Measurements from ENCODE around the gene RBFOX1. TPM values are rescaled to one million over a fixed set of nuclear protein-coding genes. Genes with fewer than 3 reads are reported as not detected.

Gene RBFOX1
- polyA plus RNA-seq, 1 donor: 1.3 TPM

DNA sequence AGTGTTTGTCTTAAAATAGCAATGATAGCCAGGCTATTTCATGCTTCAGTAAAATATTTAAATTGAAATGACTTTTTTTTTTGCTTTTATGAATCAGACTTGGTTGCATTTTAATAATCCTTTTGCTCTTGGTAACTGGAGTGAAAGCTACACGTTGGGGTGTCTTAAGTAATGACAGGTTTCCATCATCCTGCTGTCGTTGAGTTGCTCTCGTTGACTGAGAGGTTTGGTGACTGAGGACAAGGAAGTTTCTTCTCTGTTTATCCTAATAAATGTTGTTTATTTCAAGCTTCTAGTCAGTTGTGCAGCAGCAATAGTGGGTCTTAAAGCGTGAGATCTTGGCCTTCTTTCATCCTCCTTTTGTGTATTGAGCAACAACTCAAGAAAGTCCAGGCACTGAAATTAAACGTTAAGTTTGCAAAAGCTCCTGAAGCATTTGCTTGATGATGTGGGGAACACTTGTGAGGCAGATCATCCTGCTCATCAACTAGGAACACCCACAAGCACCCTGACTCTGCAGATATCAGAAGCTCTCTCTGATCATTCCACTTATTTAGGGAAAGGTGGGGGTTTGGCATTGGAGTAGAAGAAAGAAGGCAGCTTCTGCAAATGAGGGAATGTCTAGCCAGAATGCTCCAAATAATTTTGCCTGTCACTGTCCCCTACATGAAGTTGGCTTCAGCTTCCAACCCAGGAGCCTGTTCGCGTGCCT is 179.1 kb downstream of the RBFOX1 start:
- H3K27me3 ChIP-seq (ENCODE audit: control insufficient read depth, insufficient read depth, low read length): no peaks in the 10 kb centered on the region
- no peaks in the 10 kb centered on the region for H3K4me1 ChIP-seq (ENCODE audit: control insufficient read depth, insufficient read depth, low read length)
- WGBS (ENCODE audit: insufficient coverage, low lambda C conversion rate): 86% methylated on average over 4 of the region's 7 CpGs
- DNase-seq: no peak
- H3K36me3 ChIP-seq (ENCODE audit: control insufficient read depth, insufficient read depth, low read length): no peaks in the 10 kb centered on the region
- no peaks in the 10 kb centered on the region for H3K9me3 ChIP-seq (ENCODE audit: control insufficient read depth, low read depth, low read length)
- H3K4me3 ChIP-seq (ENCODE audit: low read length): no peak overlapping the region
- no peak overlapping the region for H3K27ac ChIP-seq (ENCODE audit: low read length)

DNA sequence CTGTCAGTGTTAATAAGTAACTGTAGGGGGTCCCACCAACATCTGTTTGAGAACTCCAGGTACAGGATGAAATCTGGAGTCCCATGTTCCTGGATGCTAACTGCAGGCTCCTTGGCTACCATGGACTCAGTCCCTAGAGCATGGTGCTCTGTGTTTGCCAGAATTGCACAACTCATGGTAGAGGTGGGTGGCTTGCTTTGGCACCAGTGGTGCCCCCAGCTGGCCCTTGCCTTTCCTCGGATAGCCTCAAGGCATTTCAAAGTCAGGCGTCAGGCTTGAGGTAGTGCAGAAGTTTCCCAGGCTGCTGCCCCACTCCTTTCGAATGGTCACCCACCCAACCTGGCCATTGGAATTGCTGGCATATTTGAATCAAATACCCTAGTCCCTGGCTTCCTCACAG is 179.9 kb downstream of the RBFOX1 start:
- H3K36me3 ChIP-seq (ENCODE audit: control insufficient read depth, insufficient read depth, low read length): no peaks in the 10 kb centered on the region
- H3K4me3 ChIP-seq (ENCODE audit: low read length): no peak overlapping the region
- H3K4me1 ChIP-seq (ENCODE audit: control insufficient read depth, insufficient read depth, low read length): no peaks in the 10 kb centered on the region
- no CpG with 5 or more reads among the region's 3 CpGs for WGBS (ENCODE audit: insufficient coverage, low lambda C conversion rate)
- no peak overlapping the region for H3K27ac ChIP-seq (ENCODE audit: low read length)
- DNase-seq: no peak
- no peaks in the 10 kb centered on the region for H3K27me3 ChIP-seq (ENCODE audit: control insufficient read depth, insufficient read depth, low read length)
- H3K9me3 ChIP-seq (ENCODE audit: control insufficient read depth, low read depth, low read length): no peaks in the 10 kb centered on the region

DNA sequence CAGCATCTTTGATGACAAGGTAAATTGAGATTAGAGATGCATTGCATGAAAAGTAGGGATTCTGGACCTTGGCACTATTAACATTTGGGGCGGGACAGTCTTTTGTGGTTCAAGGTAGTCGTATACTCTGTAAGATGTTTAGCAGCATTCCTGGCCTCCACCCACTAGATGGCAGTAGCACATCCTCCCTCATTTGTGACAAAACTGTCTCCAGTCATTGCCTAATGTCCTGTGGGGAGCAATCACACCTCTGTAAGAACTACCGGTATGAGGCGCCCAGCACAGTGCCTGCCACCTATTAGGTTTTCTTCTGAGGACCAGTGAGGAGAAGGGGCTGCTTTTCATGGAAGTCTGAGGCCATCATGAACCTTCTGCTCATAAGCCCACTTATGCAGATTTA is 180.8 kb downstream of the RBFOX1 start:
- DNase-seq: peak in 1 of 2 donors; percentile 2
- no CpG with 5 or more reads among the region's 4 CpGs for WGBS (ENCODE audit: insufficient coverage, low lambda C conversion rate)
- Histone ChIP-seq H3K4me3 (ENCODE audit: low read length) (no peak overlapping the region), H3K36me3 (ENCODE audit: control insufficient read depth, insufficient read depth, low read length) (no peaks in the 10 kb centered on the region), H3K4me1 (ENCODE audit: control insufficient read depth, insufficient read depth, low read length) (no peaks in the 10 kb centered on the region), H3K9me3 (ENCODE audit: control insufficient read depth, low read depth, low read length) (no peaks in the 10 kb centered on the region), H3K27me3 (ENCODE audit: control insufficient read depth, insufficient read depth, low read length) (no peaks in the 10 kb centered on the region), H3K27ac (ENCODE audit: low read length) (no peak overlapping the region)

DNA sequence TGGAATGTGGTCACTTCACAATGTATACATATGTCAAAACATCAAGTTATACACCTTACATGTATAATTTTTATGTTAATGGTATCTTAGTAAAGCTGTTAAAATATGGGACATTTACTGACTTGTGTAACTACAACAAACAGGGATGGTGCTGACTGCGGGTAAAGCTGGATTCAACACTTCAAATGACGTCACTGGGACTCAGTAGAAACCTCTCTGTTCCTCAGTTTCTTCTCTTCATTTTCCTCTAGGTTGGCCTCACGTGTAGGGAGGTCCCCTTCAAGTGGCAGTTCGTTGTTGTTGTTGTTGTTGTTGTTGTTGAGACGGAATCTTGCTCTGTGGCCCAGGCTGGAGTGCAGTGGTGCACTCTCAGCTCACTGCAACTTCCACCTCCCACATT is 182.9 kb downstream of the RBFOX1 start:
- H3K27me3 ChIP-seq (ENCODE audit: control insufficient read depth, insufficient read depth, low read length): no peaks in the 10 kb centered on the region
- H3K9me3 ChIP-seq (ENCODE audit: control insufficient read depth, low read depth, low read length): no peaks in the 10 kb centered on the region
- no CpG with 5 or more reads among the region's 5 CpGs for WGBS (ENCODE audit: insufficient coverage, low lambda C conversion rate)
- no peak overlapping the region for H3K4me3 ChIP-seq (ENCODE audit: low read length)
- DNase-seq: no peak
- no peaks in the 10 kb centered on the region for H3K36me3 ChIP-seq (ENCODE audit: control insufficient read depth, insufficient read depth, low read length)
- no peaks in the 10 kb centered on the region for H3K4me1 ChIP-seq (ENCODE audit: control insufficient read depth, insufficient read depth, low read length)
- no peak overlapping the region for H3K27ac ChIP-seq (ENCODE audit: low read length)

DNA sequence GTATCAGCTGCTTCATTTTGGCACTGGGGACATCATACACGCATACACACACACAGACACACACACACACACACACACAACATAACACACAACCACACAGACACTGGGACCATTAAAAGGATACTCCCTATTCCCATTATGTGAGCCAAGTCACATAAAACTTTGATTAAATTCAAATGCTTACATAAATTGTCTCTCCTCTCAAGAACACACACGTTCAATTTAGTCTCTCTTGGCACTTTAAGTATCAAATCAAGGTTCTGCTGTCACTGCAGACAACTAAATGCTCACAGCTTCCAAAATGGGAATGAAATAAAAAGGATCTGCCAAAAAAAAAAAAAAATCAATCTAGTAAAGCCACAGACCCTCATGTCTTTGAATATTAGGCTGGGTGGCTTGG is 184.9 kb downstream of the RBFOX1 start:
- no peaks in the 10 kb centered on the region for H3K36me3 ChIP-seq (ENCODE audit: control insufficient read depth, insufficient read depth, low read length)
- H3K4me3 ChIP-seq (ENCODE audit: low read length): no peak overlapping the region
- no peaks in the 10 kb centered on the region for H3K9me3 ChIP-seq (ENCODE audit: control insufficient read depth, low read depth, low read length)
- no CpG with 5 or more reads among the region's 2 CpGs for WGBS (ENCODE audit: insufficient coverage, low lambda C conversion rate)
- H3K27ac ChIP-seq (ENCODE audit: low read length): no peak overlapping the region
- H3K4me1 ChIP-seq (ENCODE audit: control insufficient read depth, insufficient read depth, low read length): no peaks in the 10 kb centered on the region
- no peaks in the 10 kb centered on the region for H3K27me3 ChIP-seq (ENCODE audit: control insufficient read depth, insufficient read depth, low read length)
- DNase-seq: no peak

DNA sequence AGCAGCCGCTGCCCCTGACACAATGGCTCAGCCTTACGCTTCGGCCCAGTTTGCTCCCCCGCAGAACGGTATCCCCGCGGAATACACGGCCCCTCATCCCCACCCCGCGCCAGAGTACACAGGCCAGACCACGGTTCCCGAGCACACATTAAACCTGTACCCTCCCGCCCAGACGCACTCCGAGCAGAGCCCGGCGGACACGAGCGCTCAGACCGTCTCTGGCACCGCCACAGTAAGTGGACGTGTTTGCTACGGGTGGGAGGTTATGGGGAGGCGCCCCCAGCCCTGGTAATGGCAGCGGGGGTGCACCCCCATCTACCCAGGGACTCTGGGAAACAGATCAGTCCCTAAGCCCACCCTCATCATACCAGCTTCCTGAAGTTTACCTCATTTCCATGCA is 185.5 kb downstream of the RBFOX1 start:
- Histone ChIP-seq H3K36me3 (ENCODE audit: control insufficient read depth, insufficient read depth, low read length) (no peaks in the 10 kb centered on the region), H3K27me3 (ENCODE audit: control insufficient read depth, insufficient read depth, low read length) (no peaks in the 10 kb centered on the region), H3K4me3 (ENCODE audit: low read length) (no peak overlapping the region), H3K4me1 (ENCODE audit: control insufficient read depth, insufficient read depth, low read length) (no peaks in the 10 kb centered on the region), H3K27ac (ENCODE audit: low read length) (no peak overlapping the region), H3K9me3 (ENCODE audit: control insufficient read depth, low read depth, low read length) (no peaks in the 10 kb centered on the region)
- DNase-seq: no peak
- WGBS (ENCODE audit: insufficient coverage, low lambda C conversion rate): no CpG with 5 or more reads among the region's 25 CpGs

DNA sequence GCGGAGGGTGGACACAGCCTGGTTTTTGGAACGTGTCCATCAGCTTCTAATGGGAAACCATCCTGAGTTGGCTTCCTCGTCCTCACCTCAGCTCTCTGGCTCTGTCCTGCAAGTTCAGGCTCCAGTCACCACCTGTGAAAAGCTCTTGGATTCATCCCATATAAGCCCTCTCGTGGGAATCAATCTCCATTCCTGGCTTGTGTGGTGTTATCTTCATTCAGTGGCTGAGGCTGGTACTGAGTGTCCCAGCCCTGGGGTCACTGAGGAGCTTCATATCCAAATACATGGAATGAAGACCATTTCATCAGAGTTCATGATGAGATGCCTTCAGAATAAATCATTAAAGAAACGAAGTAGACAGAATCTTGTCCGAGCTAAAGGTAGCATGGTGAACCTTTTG is 189.2 kb downstream of the RBFOX1 start:
- no peak for DNase-seq
- H3K9me3 ChIP-seq (ENCODE audit: control insufficient read depth, low read depth, low read length): no peaks in the 10 kb centered on the region
- 92% methylated on average over 2 of the region's 6 CpGs for WGBS (ENCODE audit: insufficient coverage, low lambda C conversion rate)

DNA sequence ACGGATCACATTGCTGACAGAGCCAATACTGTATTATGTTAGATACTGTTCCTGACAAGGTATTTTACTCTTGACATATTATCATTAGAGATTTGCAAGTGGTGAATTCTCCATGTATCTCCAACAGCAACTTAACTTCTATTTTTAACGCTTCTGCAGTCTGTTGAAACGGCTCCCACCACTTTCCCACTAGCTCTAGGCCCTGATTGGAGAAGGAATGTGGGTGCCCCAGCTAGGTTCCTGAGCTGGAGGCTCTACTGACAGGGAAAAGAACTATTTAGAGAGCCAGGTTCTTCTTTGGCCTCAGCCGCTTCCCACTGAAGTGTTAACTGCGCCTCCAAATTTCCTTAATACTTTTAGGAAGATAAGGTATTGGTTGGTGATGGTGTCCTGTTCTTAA is 191.8 kb downstream of the RBFOX1 start:
- Histone ChIP-seq H3K9me3 (ENCODE audit: control insufficient read depth, low read depth, low read length) (no peaks in the 10 kb centered on the region), H3K36me3 (ENCODE audit: control insufficient read depth, insufficient read depth, low read length) (no peaks in the 10 kb centered on the region), H3K27ac (ENCODE audit: low read length) (no peak overlapping the region), H3K4me3 (ENCODE audit: low read length) (no peak overlapping the region), H3K27me3 (ENCODE audit: control insufficient read depth, insufficient read depth, low read length) (no peaks in the 10 kb centered on the region), H3K4me1 (ENCODE audit: control insufficient read depth, insufficient read depth, low read length) (no peaks in the 10 kb centered on the region)
- DNase-seq: no peak
- 60% methylated on average over 1 of the region's 5 CpGs for WGBS (ENCODE audit: insufficient coverage, low lambda C conversion rate)

More for the DNA sequence above, 189.2 kb downstream of the RBFOX1 start:
- Histone ChIP-seq H3K27me3 (ENCODE audit: control insufficient read depth, insufficient read depth, low read length) (no peaks in the 10 kb centered on the region), H3K36me3 (ENCODE audit: control insufficient read depth, insufficient read depth, low read length) (no peaks in the 10 kb centered on the region), H3K4me3 (ENCODE audit: low read length) (no peak overlapping the region), H3K4me1 (ENCODE audit: control insufficient read depth, insufficient read depth, low read length) (no peaks in the 10 kb centered on the region), H3K27ac (ENCODE audit: low read length) (no peak overlapping the region)

DNA sequence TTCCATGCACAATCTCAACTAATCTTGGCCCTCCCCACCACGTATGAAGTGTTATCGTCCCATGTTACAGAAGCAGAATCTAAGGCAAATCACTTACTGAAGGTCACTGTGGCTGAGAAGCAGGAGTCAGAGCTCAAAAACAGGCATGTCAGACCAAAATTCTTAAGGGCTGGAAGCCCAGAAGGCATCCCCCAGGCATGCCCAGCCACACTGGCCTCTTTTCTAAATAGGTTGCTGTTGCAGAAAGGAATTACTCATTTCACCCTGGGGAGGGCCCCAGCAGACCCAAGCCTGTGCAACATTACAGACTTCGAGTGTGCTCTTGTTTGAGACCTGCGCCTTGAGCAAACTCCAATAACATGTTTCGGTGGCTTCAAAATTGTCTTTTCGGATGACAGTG is 194.1 kb downstream of the RBFOX1 start:
- no peak for DNase-seq
- WGBS (ENCODE audit: insufficient coverage, low lambda C conversion rate): 90% methylated on average over 2 of the region's 6 CpGs
- H3K4me1 ChIP-seq (ENCODE audit: control insufficient read depth, insufficient read depth, low read length): no peaks in the 10 kb centered on the region
- no peaks in the 10 kb centered on the region for H3K36me3 ChIP-seq (ENCODE audit: control insufficient read depth, insufficient read depth, low read length)
- no peaks in the 10 kb centered on the region for H3K9me3 ChIP-seq (ENCODE audit: control insufficient read depth, low read depth, low read length)
- H3K27ac ChIP-seq (ENCODE audit: low read length): no peak overlapping the region
- no peaks in the 10 kb centered on the region for H3K27me3 ChIP-seq (ENCODE audit: control insufficient read depth, insufficient read depth, low read length)
- no peak overlapping the region for H3K4me3 ChIP-seq (ENCODE audit: low read length)

DNA sequence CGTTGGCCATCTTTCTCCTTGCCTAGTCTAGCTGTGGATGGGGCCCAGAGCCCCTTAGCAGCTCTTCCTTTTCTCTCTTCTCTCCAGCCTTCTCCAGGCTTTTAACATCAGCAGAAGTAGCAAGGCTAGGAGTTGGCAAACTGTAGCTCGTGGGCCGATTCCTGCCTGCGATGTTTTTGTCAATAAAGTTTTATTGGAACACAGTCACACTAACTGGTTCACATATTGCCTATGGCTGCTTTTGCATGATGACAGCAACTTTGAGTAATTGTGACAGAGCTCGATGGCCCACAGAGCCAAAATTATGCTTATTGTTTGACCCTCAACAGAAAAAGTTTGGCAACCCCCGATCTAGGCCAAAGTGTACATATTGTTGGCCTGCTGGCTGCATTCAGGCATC is 199.9 kb downstream of the RBFOX1 start:
- Histone ChIP-seq H3K9me3 (ENCODE audit: control insufficient read depth, low read depth, low read length) (no peaks in the 10 kb centered on the region), H3K4me3 (ENCODE audit: low read length) (no peak overlapping the region), H3K27ac (ENCODE audit: low read length) (no peak overlapping the region), H3K36me3 (ENCODE audit: control insufficient read depth, insufficient read depth, low read length) (no peaks in the 10 kb centered on the region), H3K4me1 (ENCODE audit: control insufficient read depth, insufficient read depth, low read length) (no peaks in the 10 kb centered on the region), H3K27me3 (ENCODE audit: control insufficient read depth, insufficient read depth, low read length) (no peaks in the 10 kb centered on the region)
- WGBS (ENCODE audit: insufficient coverage, low lambda C conversion rate): no CpG with 5 or more reads among the region's 6 CpGs
- DNase-seq: no peak

DNA sequence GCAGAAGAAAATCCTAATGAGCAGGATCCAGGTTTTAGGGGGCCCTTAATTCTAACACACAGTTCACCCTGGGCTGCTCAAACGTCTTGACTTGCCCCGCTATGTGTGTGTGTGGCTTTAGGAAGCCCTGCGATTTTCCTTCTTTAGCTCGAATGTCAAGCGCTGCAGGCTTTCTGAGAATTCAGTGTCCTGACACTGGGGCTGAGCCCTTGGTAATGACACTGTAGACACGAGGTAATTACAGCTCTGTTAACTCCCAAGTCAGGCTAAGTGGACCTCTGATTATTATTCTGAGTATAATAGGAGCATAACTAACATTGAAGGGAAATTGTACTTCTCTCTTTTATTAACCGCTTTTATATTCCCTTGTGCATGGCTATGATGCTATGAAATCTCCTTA is 202.1 kb downstream of the RBFOX1 start:
- Histone ChIP-seq H3K36me3 (ENCODE audit: control insufficient read depth, insufficient read depth, low read length) (no peaks in the 10 kb centered on the region), H3K27ac (ENCODE audit: low read length) (no peak overlapping the region)
- no peak for DNase-seq

More for the DNA sequence above, 202.1 kb downstream of the RBFOX1 start:
- Histone ChIP-seq H3K4me1 (ENCODE audit: control insufficient read depth, insufficient read depth, low read length) (no peaks in the 10 kb centered on the region), H3K27me3 (ENCODE audit: control insufficient read depth, insufficient read depth, low read length) (no peaks in the 10 kb centered on the region), H3K4me3 (ENCODE audit: low read length) (no peak overlapping the region), H3K9me3 (ENCODE audit: control insufficient read depth, low read depth, low read length) (no peaks in the 10 kb centered on the region)
- 100% methylated on average over 1 of the region's 7 CpGs for WGBS (ENCODE audit: insufficient coverage, low lambda C conversion rate)
